Suppressor macrophage treated with lipopolysaccharide for 4 hours (primary cell): ENCODE results near the gene PTTG2.
A peak's percentile ranks its signal among the peaks of the same experiment; 100 is the strongest.
"Not testable (repeated sequence)": the region's sequence is repeated elsewhere in the genome, so short reads cannot be mapped to it uniquely, and the experiment has no call there.

Source experiments
- DNase-seq: peaks from one replicate; pipeline ENCODE4 v3.0.0-alpha.2; 2020

Gene PTTG2

DNA sequence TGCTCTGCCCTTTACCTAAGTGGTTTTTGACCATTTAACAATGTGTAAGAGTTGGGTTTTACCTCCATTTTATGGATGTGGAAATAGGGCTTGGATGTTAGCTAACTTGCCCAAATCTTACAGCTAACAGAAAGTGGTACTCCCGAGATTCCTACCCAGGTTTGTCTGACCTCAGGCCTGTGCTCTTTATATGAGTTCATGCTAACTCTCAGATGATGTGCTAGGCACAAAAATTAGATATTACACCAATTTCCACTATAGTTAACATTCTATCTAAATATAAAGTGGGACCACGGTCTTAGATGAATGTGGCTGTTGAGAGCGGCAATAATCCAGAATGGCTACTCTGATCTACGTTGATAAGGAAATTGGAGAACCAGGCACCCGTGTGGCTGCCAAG is at the start of gene PTTG2:
TSS of gene PTTG2 (plus strand) at position 301 of the 400 bp plus-strand sequence. CDS start at position 338, 37 bp downstream.
- DNase-seq = no peak

DNA sequence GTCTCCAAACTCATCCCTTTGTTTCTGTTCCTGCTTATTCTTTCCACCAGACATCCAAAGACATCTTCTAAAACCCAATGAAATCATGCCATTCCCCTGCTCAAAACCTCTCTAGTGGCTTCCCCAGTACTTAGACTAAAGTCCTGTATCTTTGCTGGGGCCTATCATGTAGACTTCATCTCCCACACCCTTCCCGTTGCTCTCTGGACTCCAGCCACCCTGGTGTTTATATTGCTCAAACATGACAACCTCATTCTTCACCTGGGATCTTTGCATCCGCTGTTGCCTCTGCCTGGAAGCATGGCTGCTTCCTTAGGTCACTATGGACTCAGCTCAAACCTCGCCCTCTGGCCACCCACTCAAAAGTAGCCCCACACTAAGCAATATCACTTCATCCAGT is 45.7 kb upstream of the PTTG2 start:
- DNase-seq = no peak

DNA sequence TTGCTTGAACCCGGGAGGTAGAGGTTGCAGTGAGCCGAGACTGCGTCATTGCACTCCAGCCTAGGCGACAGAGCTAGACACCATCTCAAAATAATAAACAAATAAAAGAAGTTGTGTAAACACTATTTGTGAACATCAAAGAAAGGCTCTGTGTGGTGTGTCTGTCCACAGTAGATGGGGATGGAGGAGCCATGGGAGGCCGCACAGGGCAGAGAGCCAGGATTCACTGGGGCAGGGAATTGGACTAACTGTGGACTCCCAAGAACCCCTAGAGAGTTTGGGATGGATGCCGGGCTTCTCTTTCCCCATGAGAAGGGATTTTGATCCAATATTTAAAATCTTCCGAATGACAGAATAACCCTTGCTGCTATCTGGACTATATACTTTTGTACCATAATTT is 42.8 kb upstream of the PTTG2 start:
- DNase-seq = no peak

- no peak for DNase-seq
Measured at GRCh38 chr4:37918653-37919052, 41.5 kb upstream of the PTTG2 start.

- DNase-seq = peak; percentile 48
Measured at GRCh38 chr4:37922328-37922727, 37.9 kb upstream of the PTTG2 start.

- not testable (repeated sequence) for DNase-seq
Measured at GRCh38 chr4:37923089-37923488, 37.1 kb upstream of the PTTG2 start.

- no peak for DNase-seq
Measured at GRCh38 chr4:37924946-37925345, 35.3 kb upstream of the PTTG2 start.

- DNase-seq = no peak
Measured at GRCh38 chr4:37927434-37927833, 32.8 kb upstream of the PTTG2 start.

DNA sequence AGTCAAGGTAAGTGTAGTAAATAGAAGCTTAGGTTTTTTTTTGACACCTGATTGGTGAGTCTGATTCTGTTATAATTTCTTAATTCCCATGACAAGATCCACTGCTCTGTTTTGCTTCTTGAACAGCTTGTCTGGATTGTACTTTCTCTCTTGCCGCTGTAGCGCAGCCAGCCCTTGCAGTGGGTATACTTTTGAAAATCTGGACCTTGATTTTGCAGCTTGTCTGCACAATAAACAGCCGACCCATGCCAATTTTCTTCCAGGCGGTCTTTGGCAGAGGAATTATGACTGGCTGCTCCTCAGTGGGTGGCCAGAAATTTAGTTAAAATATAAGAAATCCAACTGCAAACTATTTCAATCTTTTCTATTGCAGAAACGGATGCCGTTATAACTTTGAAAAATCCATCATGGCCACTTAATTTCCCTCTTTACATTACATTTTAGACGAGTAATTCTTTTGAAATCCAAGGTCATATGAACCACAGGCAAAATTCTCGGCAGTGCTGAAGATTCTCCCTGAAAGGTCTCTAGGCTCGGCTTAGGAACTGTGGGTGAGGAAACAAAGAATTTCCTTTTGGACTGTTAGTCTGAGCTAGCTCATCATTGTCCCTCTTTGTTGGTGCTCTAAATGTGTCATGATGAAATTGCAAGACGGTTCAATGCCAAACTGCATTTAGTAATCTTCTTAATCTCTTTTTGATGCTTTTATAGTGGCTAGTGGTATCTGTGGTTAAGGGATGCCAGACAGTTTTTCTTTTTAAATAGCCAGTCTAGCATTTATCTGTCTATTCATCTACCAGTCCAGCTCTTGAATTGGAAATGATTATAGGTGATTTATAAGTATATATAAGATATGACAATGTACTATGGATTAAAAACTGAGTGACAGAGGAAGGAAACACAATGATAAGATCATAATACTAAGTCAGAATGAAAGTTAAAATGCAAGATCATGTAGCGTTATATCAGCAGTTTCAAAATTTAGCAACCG is 31.5 kb upstream of the PTTG2 start:
- no peak for DNase-seq

DNA sequence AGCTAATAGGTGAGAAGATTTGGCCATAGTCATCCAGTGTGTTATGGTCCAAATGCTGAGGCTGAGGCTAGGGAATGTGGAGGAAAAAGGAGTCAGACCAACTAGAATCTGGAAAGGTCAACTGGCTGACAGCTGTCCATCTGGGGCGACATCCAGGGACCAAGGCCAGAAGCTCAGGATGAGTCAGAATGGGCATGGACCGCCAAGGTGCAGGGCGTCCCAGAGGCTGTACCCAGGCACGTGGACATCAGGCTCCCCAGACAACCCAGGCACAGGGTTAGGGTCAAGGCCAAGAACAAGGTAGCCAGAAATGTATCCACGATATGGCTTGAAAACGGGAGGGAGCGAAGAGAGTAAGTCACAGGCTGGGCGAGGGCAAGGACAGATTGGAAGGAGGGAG is 26.1 kb upstream of the PTTG2 start:
- no peak for DNase-seq

- DNase-seq = no peak
Measured at GRCh38 chr4:37934609-37935008, 25.6 kb upstream of the PTTG2 start.

- DNase-seq = peak; percentile 42
Measured at GRCh38 chr4:37935026-37935425, 25.2 kb upstream of the PTTG2 start.

GRCh38 chr4:37936889-37937498 is 23.2 kb upstream of the PTTG2 start:
- DNase-seq = peak; percentile 24

DNA sequence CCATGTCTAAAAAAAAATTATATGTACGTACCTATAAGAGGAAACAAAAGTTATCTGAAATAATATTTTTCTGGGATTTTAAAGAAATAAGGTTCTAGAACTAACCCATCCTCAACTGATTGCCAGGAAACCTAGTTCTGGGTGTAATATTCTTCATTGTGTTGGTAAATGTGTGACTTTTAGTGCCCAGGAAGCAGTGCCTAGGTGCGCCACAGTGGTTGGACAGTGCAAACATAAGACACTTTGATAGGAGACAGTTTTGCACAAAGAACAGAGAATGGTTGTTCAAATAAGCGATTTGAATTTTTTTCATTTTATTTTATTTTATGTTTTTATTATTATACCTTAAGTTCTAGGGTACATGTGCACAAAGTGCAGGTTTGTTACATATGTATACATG is 22.0 kb upstream of the PTTG2 start:
- no peak for DNase-seq

- peak; percentile 76 for DNase-seq
Measured at GRCh38 chr4:37946503-37947179, 13.6 kb upstream of the PTTG2 start.

DNA sequence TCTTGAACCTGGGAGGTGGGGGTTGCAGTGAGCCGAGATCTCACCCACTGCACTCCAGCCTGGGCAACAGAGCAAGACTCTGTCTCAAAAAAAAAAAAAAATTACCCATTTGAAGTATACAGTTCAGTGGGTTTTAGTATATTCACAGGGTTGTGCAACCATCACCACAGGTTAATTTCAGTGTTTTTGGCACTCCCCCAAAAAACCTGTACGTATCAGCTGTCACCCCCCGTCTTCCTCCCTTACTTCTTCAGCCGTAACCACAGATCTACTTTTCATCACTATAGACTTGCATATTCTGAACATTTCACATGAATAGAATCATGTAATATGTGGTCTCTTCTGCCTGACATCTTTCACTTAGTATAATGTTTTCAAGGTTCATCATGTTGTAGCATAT is 11.7 kb upstream of the PTTG2 start:
- DNase-seq = no peak

- DNase-seq = no peak
Measured at GRCh38 chr4:37949636-37950426, 10.4 kb upstream of the PTTG2 start.

- peak; percentile 78 for DNase-seq
Measured at GRCh38 chr4:37951461-37952352, 8.5 kb upstream of the PTTG2 start.

DNA sequence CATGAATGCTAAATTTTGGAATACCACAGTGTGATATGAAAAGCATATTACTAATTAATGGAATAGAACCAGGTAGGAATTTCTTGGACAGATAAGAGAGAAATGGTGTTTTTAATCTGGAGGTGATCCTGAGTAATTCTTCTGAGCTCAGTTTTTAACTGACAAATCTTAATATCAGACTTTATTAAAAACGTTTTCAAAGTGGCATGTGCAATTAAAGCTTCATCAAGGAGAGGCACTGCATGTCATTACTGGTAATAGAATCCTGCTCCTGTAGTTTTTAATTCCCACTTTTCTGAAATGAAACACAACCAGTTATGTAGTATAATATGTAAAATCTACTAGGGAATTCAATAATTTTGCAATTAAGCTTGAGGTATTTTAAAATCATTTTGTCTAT is 7.0 kb upstream of the PTTG2 start:
- DNase-seq = no peak

GRCh38 chr4:37953620-37954293 is 6.4 kb upstream of the PTTG2 start:
- DNase-seq = no peak

DNA sequence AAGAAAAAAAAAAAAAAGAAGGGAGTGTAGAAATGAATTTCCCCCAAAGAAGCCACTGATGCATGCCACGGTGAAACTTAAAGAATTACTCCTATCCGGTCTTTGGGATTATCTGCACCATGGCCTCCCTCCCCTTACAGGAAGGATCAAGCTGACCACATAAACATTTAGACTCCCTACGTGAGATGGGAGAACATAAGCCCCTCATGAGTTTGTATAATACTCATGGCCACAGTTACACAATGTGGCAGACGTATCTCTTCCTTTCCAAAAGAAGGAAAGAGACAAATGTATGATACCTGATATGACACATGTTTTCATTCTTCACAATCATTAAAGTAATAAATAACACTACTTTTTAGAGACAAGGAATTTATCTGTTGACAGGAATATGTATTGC is 3.3 kb upstream of the PTTG2 start:
- no peak for DNase-seq
